ENCODE results near the gene FANCC. TPM values are rescaled to one million over a fixed set of nuclear protein-coding genes. Genes with fewer than 3 reads are reported as not detected.
"Not testable (repeated sequence)": the region's sequence is repeated elsewhere in the genome, so short reads cannot be mapped to it uniquely, and the experiment has no call there.

Gene FANCC
- total RNA-seq, 2 experiments from 2014 or later = 10.2 to 10.5 TPM

GRCh38 chr9:95344735-95345325 lies 27.3 kb upstream of the FANCC start:
- no peak for DNase-seq
- H3K27me3 Mint-ChIP-seq = peaks cover 18% of the 10 kb centered on the region
- no peak overlapping the region for H3K4me3 Mint-ChIP-seq
- ChIA-PET POLR2A (no interaction called here), CTCF (interaction anchor here (0.7 to 1.0 kb wide), 2 partner anchors 8 to 172 kb away, joined by 3 read pairs; partner anchors contain the start of gene PTCH1)
- H3K27ac Mint-ChIP-seq = no peak overlapping the region
- no peaks in the 10 kb centered on the region for H3K9me3 Mint-ChIP-seq
- H3K36me3 Mint-ChIP-seq = no peaks in the 10 kb centered on the region
- peaks cover 15% of the 10 kb centered on the region for H3K4me1 Mint-ChIP-seq (ENCODE audit: low read depth)
- intact Hi-C loops (cut with micrococcal nuclease) = no loop called here

- Mint-ChIP-seq H3K36me3 (no peaks in the 10 kb centered on the region), H3K4me3 (no peak overlapping the region), H3K27me3 (peaks cover 14% of the 10 kb centered on the region), H3K9me3 (no peaks in the 10 kb centered on the region), H3K27ac (no peak overlapping the region), H3K4me1 (ENCODE audit: low read depth) (peaks cover 11% of the 10 kb centered on the region)
- POLR2A ChIA-PET = no interaction called here
- peak; percentile 13 for DNase-seq
- CTCF ChIA-PET = interaction anchor here (0.6 to 1.0 kb wide), 2 partner anchors 173 to 699 kb away, joined by 3 read pairs; partner anchors contain the start of gene PTCH1
- intact Hi-C loops (cut with micrococcal nuclease) = no loop called here
Measured at GRCh38 chr9:95343725-95344287, 26.3 kb upstream of the FANCC start.

DNA sequence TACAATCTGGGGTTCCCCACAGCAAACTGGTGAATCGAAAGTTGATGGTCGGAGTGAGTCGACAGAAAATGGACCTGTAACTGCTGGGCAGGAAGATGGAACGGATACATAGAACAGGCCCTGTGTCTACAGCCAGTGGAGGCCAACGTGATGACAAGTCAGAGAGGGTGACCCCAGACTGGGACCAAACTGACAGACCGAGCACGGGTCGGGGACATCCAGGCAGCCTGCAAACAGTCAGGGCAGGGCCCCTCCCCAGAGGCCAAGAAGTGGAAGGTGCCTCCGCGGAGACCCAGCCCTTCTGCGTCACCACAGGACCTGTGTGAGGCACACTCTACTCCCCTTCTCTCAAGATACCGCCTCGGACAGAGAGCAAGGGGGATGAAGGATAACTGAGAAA lies 25.1 kb upstream of the FANCC start:
- Mint-ChIP-seq H3K27ac (no peak overlapping the region), H3K4me1 (ENCODE audit: low read depth) (peaks cover 11% of the 10 kb centered on the region), H3K9me3 (no peaks in the 10 kb centered on the region), H3K27me3 (peaks cover 8% of the 10 kb centered on the region), H3K4me3 (no peak overlapping the region), H3K36me3 (no peaks in the 10 kb centered on the region)
- ChIA-PET POLR2A (no interaction called here), CTCF (no interaction called here)
- no peak for DNase-seq
- intact Hi-C loops (cut with micrococcal nuclease) = no loop called here

DNA sequence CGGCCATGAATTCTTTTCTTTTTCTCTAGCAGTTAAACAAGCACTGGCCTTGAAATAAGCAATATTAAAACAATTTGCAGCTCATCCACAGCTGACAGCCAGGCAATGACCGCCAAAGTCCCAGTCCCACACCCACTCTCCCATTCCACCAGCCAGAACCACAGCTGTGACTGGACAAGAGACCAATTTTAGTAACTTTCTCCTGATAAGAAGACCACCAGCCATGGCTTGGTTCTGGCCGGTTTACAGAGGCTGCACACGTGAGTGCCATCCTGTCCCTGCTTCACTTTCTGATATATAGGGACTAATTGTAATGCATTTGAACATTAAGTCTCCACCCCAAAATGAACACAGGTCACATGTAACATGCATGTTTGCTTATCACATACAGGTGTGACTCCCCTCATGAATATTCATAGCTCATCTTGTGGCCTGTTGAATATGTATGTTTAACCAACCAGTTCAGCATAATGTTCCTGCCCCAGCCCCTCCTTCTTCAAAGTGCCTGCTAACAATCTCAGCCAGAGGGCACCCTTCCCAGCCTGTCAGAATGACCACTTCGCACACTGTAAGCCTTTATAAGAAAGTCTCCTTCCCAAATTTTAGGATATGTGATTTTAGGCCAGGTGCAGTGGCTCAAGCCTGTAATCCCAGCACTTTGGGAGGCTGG lies 23.9 kb upstream of the FANCC start:
- H3K4me1 Mint-ChIP-seq (ENCODE audit: low read depth) = peaks cover 11% of the 10 kb centered on the region
- intact Hi-C loops (cut with micrococcal nuclease) = no loop called here
- no peak overlapping the region for H3K4me3 Mint-ChIP-seq
- peaks cover 2% of the 10 kb centered on the region for H3K27me3 Mint-ChIP-seq
- ChIA-PET CTCF (no interaction called here), POLR2A (interaction anchor here (0.6 kb wide), 1 partner anchor 1959 kb away, joined by 3 read pairs; no protein-coding TSS in a partner anchor)
- no peak for DNase-seq
- H3K9me3 Mint-ChIP-seq = no peaks in the 10 kb centered on the region
- H3K36me3 Mint-ChIP-seq = no peaks in the 10 kb centered on the region
- H3K27ac Mint-ChIP-seq = no peak overlapping the region

DNA sequence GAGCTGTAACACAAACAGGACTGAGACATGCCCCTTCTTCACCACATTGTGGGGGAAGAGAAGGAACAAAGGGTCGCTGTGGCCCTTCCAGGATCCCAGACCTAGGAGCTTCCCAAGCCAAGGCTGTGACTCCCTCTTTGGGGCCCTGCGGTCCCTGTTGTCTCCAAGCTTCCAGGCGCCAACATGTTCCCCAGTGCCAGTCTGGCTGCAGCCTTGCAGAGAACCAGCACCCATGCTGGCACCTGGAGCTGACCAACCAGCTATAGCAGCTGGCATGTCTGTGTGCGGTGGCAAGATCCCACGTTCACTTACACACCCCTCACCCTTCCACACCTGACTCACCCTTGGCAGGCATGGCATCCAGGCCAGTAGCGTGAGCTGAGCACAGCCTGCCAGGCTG lies 20.7 kb upstream of the FANCC start:
- intact Hi-C loops (cut with micrococcal nuclease) = no loop called here
- no peak overlapping the region for H3K4me3 Mint-ChIP-seq
- ChIA-PET CTCF (no interaction called here), POLR2A (no interaction called here)
- no peak overlapping the region for H3K27ac Mint-ChIP-seq
- no peaks in the 10 kb centered on the region for H3K9me3 Mint-ChIP-seq
- DNase-seq = no peak
- peaks cover 2% of the 10 kb centered on the region for H3K4me1 Mint-ChIP-seq (ENCODE audit: low read depth)
- H3K36me3 Mint-ChIP-seq = no peaks in the 10 kb centered on the region
- H3K27me3 Mint-ChIP-seq = peaks cover 2% of the 10 kb centered on the region

GRCh38 chr9:95336281-95336680 lies 18.8 kb upstream of the FANCC start:
- Mint-ChIP-seq H3K9me3 (no peaks in the 10 kb centered on the region), H3K4me1 (ENCODE audit: low read depth) (no peaks in the 10 kb centered on the region), H3K4me3 (no peak overlapping the region), H3K36me3 (no peaks in the 10 kb centered on the region), H3K27ac (no peak overlapping the region), H3K27me3 (peaks cover 7% of the 10 kb centered on the region)
- POLR2A ChIA-PET = no interaction called here
- CTCF ChIA-PET = interaction anchor here (0.7 to 1.7 kb wide), 19 partner anchors 8 to 420 kb away, joined by 3 to 10 read pairs (median 3); no protein-coding TSS in a partner anchor
- DNase-seq = peak; percentile 43
- intact Hi-C loops (cut with micrococcal nuclease) = no loop called here

DNA sequence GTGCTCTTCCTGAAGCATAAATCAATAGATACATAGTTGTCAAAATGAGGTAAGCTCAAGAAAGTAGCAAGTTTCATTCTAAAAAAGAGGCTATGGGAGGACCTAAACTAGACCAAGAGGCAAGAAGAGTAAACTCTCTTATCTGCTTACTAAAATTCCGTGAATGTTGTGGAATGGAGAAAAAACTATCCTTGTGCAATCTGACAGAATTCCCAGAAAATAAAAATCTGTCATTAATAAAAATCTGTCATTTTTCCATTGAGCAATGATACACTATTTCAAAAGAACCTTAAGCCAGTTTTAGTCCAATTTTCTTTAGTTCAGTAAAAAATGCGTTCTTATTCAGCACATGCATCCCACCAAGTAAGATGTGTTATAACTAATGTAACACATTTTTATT lies 15.9 kb upstream of the FANCC start:
- H3K27ac Mint-ChIP-seq = no peak overlapping the region
- no peaks in the 10 kb centered on the region for H3K9me3 Mint-ChIP-seq
- H3K4me1 Mint-ChIP-seq (ENCODE audit: low read depth) = no peaks in the 10 kb centered on the region
- no peak for DNase-seq
- no peaks in the 10 kb centered on the region for H3K36me3 Mint-ChIP-seq
- H3K4me3 Mint-ChIP-seq = no peak overlapping the region
- intact Hi-C loops (cut with micrococcal nuclease) = no loop called here
- H3K27me3 Mint-ChIP-seq = peaks cover 10% of the 10 kb centered on the region
- ChIA-PET POLR2A (no interaction called here), CTCF (no interaction called here)

DNA sequence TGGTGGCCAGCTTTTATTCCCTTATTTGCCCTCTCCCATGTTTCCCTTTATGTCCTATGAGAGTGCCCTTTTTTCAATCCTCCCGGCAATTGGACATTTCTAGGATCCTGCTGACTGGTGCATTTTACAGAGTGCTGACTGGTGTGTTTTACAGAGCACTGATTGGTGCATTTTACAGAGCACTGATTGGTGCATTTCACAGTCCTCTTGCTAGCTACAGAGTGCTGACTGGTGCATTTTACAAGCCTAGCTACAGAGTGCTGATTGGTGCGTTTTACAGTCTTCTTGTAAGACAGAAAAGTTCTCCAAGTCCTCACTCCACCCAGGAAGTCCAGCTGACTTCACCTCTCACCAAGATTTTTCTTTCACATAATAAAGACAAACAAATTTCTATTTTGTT lies 15.4 kb upstream of the FANCC start:
- no peaks in the 10 kb centered on the region for H3K4me1 Mint-ChIP-seq (ENCODE audit: low read depth)
- DNase-seq = no peak
- H3K9me3 Mint-ChIP-seq = peaks cover 1% of the 10 kb centered on the region
- H3K4me3 Mint-ChIP-seq = no peak overlapping the region
- H3K27ac Mint-ChIP-seq = no peak overlapping the region
- H3K27me3 Mint-ChIP-seq = peaks cover 10% of the 10 kb centered on the region
- POLR2A ChIA-PET = no interaction called here
- CTCF ChIA-PET = no interaction called here
- no peaks in the 10 kb centered on the region for H3K36me3 Mint-ChIP-seq
- intact Hi-C loops (cut with micrococcal nuclease) = no loop called here

GRCh38 chr9:95330720-95331404 lies 13.4 kb upstream of the FANCC start:
- Mint-ChIP-seq H3K9me3 (peaks cover 9% of the 10 kb centered on the region), H3K4me3 (no peak overlapping the region), H3K27me3 (peaks cover 12% of the 10 kb centered on the region), H3K4me1 (ENCODE audit: low read depth) (no peaks in the 10 kb centered on the region), H3K36me3 (peaks cover 3% of the 10 kb centered on the region), H3K27ac (no peak overlapping the region)
- intact Hi-C loops (cut with micrococcal nuclease) = no loop called here
- no peak for DNase-seq
- CTCF ChIA-PET = no interaction called here
- POLR2A ChIA-PET = no interaction called here

DNA sequence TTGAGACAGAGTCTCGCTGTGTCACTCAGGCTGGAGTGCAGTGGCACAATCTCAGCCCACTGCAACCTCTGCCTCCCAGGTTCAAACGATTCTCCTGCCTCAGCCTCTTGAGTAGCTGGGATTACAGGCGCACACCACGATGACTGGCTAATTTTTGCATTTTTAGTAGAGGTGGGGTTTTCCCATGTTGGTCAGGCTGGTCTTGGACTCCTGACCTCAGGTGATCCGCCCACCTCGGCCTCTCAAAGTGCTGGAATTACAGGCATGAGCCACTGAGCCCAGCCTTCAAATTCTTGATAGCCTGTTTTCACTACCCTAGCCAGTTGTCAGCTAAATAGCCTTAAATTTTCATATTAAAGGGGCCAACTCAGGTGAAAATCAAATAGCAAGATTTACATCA lies 11.6 kb upstream of the FANCC start:
- Mint-ChIP-seq H3K9me3 (peaks cover 15% of the 10 kb centered on the region), H3K27me3 (peaks cover 11% of the 10 kb centered on the region)
- H3K4me1 Mint-ChIP-seq (ENCODE audit: low read depth); H3K27ac Mint-ChIP-seq; intact Hi-C loops (cut with micrococcal nuclease); H3K36me3 Mint-ChIP-seq; H3K4me3 Mint-ChIP-seq; DNase-seq: not testable (repeated sequence)
- CTCF ChIA-PET = interaction anchor here (0.7 to 2.4 kb wide), 2 partner anchors 10 to 988 kb away, joined by 4 to 9 read pairs; no protein-coding TSS in a partner anchor
- POLR2A ChIA-PET = interaction anchor here (0.6 kb wide), 1 partner anchor 938 kb away, joined by 3 read pairs; no protein-coding TSS in a partner anchor

- POLR2A ChIA-PET = no interaction called here
- no peak overlapping the region for H3K27ac Mint-ChIP-seq
- peaks cover 3% of the 10 kb centered on the region for H3K36me3 Mint-ChIP-seq
- DNase-seq = no peak
- H3K27me3 Mint-ChIP-seq = peaks cover 8% of the 10 kb centered on the region
- CTCF ChIA-PET = interaction anchor here (1.5 to 2.4 kb wide), 2 partner anchors 9 kb away, joined by 7 to 9 read pairs; no protein-coding TSS in a partner anchor
- H3K4me3 Mint-ChIP-seq = no peak overlapping the region
- intact Hi-C loops (cut with micrococcal nuclease) = no loop called here
- H3K9me3 Mint-ChIP-seq = peaks cover 15% of the 10 kb centered on the region
- no peaks in the 10 kb centered on the region for H3K4me1 Mint-ChIP-seq (ENCODE audit: low read depth)
Measured at GRCh38 chr9:95327239-95327865, 9.8 kb upstream of the FANCC start.

DNA sequence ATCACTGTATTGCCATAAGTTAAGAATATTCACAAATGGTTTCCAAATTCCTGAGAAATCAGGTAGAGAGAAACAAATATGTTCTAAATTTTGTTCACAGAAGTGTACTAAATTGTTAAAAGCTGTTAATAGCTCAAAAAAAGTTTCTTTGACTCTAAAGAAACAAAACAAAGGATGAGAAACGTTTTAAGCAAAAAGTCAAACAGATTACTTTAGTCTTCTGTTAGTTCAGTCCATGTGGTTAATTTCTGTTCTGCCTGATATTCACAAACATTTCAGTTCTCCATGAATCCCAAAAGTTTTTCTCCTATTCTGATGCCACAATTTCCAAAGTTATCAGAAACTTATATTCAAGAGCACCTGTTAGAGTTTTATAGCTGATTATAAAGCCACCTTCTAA lies 7.7 kb upstream of the FANCC start:
- Mint-ChIP-seq H3K4me1 (ENCODE audit: low read depth) (no peaks in the 10 kb centered on the region), H3K9me3 (peaks cover 15% of the 10 kb centered on the region), H3K36me3 (peaks cover 3% of the 10 kb centered on the region), H3K4me3 (no peak overlapping the region), H3K27me3 (peaks cover 5% of the 10 kb centered on the region), H3K27ac (no peak overlapping the region)
- ChIA-PET POLR2A (no interaction called here), CTCF (no interaction called here)
- intact Hi-C loops (cut with micrococcal nuclease) = no loop called here
- no peak for DNase-seq

All from activated CD4-positive, alpha-beta memory T cell treated with anti-CD3 and anti-CD28 coated beads for 36 hours (primary cell).